ENCODE data around the gene CAMK1D. TPM values are rescaled to one million over a fixed set of nuclear protein-coding genes. Genes with fewer than 3 reads are reported as not detected.
A peak's percentile ranks its signal among the peaks of the same experiment; 100 is the strongest.
"Not testable (repeated sequence)": the region's sequence is repeated elsewhere in the genome, so short reads cannot be mapped to it uniquely, and the experiment has no call there.

Gene CAMK1D
- polyA plus RNA-seq, 2 of the 4 experiments (the other 2 are of a cell fraction): 6.6 to 12.5 TPM

DNA sequence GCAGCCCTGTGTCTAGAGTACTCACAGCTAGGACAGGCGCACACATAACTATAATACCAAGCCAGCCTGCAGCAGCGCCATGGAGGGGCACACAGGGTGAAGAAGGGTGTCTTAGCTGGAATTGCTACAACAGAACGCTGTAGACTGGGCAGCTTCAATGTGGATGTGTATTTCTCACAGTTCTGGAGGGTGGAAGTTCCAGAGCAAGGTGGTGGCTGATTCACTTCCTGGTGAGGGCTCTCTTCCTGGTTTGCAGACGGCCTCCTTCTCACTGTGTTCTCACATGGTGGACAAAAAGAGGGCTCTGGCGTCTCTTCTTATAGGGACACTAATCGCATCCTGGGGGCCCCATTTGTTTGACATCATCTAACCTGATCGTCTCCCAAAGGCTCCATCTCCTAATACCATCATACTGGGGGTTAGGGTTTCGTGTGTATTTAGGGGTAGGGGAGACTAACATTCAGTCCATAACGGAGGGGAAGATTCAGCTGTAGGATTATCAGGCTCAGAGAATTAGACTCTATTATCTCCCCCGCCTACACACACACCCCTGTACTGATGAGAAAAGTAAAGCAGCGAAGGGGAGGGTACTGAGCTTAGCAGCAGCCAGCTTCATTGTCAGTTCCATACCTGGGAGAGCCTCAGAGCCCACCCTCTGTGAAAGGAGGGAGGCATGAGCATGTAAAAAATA is 363.1 kb downstream of the CAMK1D start:
- Histone ChIP-seq H3K9me3 (no peaks in the 10 kb centered on the region), H3K4me2 (no peak overlapping the region), H3K4me1 (peaks cover 38% of the 10 kb centered on the region), H3K27ac (peak overlapping the region in 1 of 2 experiments; percentile 94; a peak in 3 of 6 replicates), H3K4me3 (no peak overlapping the region)
- POLR2A ChIA-PET: no interaction called here
- no peak for TF ChIP-seq POLR2A (IDR thresholded peaks at IDR 0.05; ENCODE audit: low read length)
- TF ChIP-seq PHF8 (IDR thresholded peaks at IDR 0.05; ENCODE audit: borderline replicate concordance, low read depth): no peak
- TF ChIP-seq RCOR1 (IDR thresholded peaks at IDR 0.05; ENCODE audit: low read depth, low read length): no peak
- no peak for TF ChIP-seq HDAC2 (IDR thresholded peaks at IDR 0.05)
- TF ChIP-seq CBX2 (IDR thresholded peaks at IDR 0.05; ENCODE audit: borderline replicate concordance, low read depth): no peak
- ATAC-seq: no peak
- no peak for DNase-seq (ENCODE audit: low read depth in 1 of 2, low spot score in 1 of 2)
- CTCF ChIA-PET: interaction anchor here (0.6 to 7.5 kb wide), 29 partner anchors 8 to 749 kb away, joined by 3 to 76 read pairs (median 6); partner anchors contain the start of gene CAMK1D
- WGBS (ENCODE audit: missing lambda C conversion rate): 87% methylated on average over 11 of the region's 11 CpGs
- no peak for FAIRE-seq

DNA sequence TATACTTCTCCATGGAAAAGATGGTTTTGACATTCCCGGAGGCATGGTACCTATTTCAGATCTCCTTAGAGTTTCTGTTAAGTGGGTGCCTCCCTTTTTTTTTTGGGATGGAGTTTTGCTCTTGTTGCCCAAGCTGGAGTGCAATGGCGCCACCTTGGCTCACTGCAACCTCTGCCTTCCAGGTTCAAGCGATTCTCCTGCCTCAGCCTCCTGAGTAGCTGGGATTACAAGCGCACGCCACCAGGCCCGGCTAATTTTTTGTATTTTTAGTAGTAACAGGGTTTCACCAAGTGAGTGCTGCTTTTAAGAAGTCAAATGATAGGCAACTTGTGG is 363.6 kb downstream of the CAMK1D start:
- ATAC-seq; DNase-seq (ENCODE audit: low read depth in 1 of 2, low spot score in 1 of 2); H3K4me3 ChIP-seq; POLR2A ChIA-PET; H3K9me3 ChIP-seq; FAIRE-seq; H3K4me2 ChIP-seq: not testable (repeated sequence)
- Histone ChIP-seq H3K27ac (peak overlapping the region in 1 of 2 experiments; percentile 94; a peak in 3 of 6 replicates), H3K4me1 (peaks cover 34% of the 10 kb centered on the region)
- 94% methylated on average over 6 of the region's 6 CpGs for WGBS (ENCODE audit: missing lambda C conversion rate)
- TF ChIP-seq, protein P1, sequence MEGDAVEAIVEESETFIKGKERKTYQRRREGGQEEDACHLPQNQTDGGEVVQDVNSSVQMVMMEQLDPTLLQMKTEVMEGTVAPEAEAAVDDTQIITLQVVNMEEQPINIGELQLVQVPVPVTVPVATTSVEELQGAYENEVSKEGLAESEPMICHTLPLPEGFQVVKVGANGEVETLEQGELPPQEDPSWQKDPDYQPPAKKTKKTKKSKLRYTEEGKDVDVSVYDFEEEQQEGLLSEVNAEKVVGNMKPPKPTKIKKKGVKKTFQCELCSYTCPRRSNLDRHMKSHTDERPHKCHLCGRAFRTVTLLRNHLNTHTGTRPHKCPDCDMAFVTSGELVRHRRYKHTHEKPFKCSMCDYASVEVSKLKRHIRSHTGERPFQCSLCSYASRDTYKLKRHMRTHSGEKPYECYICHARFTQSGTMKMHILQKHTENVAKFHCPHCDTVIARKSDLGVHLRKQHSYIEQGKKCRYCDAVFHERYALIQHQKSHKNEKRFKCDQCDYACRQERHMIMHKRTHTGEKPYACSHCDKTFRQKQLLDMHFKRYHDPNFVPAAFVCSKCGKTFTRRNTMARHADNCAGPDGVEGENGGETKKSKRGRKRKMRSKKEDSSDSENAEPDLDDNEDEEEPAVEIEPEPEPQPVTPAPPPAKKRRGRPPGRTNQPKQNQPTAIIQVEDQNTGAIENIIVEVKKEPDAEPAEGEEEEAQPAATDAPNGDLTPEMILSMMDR (IDR thresholded peaks at IDR 0.05): peak; percentile 12; the same call in 1 of the 3 replicates
- peak in 1 of 2 experiments; percentile 35; a peak in 1 of 5 replicates for TF ChIP-seq RAD21 (conservative IDR thresholded peaks at IDR 0.05 in 1 of 2, IDR thresholded peaks at IDR 0.05 in 1 of 2)
- CTCF ChIA-PET: interaction anchor here (0.6 to 7.5 kb wide), 11 partner anchors 9 to 527 kb away, joined by 3 to 76 read pairs (median 14); partner anchors contain the start of gene CAMK1D

DNA sequence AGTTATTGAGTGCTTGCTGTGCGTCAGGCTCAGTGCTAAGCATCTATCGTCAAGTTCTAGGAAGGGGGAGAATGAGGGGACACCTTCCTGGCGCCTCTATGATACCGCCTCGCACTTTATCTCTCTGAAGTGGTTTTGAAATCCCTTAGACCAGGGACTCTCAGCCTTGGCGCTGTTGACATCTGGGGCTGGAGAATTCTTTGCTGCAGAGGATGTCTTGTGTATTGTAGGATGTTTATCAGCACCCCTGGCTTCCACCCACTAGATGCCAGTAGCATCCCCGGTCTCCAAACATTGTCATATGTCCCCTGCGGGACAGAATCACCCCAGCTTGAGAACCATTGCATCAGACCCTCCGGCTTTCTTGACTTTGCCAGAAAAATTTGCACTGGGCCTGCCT is 366.7 kb downstream of the CAMK1D start:
- FAIRE-seq: no peak
- POLR2A ChIA-PET: interaction anchor here (0.7 kb wide), 1 partner anchor 441 kb away, joined by 4 read pairs; no protein-coding TSS in a partner anchor
- no peak for ATAC-seq
- H3K4me2 ChIP-seq: no peak overlapping the region
- 95% methylated on average over 9 of the region's 9 CpGs for WGBS (ENCODE audit: missing lambda C conversion rate)
- no peak overlapping the region for H3K4me3 ChIP-seq
- H3K4me1 ChIP-seq: peaks cover 23% of the 10 kb centered on the region
- DNase-seq (ENCODE audit: low read depth in 1 of 2, low spot score in 1 of 2): no peak
- no peak for TF ChIP-seq TP53 (CRISPR knock-in tag; IDR thresholded peaks at IDR 0.05)
- TF ChIP-seq RCOR1 (IDR thresholded peaks at IDR 0.05; ENCODE audit: low read depth, low read length): no peak
- TF ChIP-seq, protein P2, sequence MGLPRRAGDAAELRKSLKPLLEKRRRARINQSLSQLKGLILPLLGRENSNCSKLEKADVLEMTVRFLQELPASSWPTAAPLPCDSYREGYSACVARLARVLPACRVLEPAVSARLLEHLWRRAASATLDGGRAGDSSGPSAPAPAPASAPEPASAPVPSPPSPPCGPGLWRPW (IDR thresholded peaks at IDR 0.05): no peak
- TF ChIP-seq ESRRA (IDR thresholded peaks at IDR 0.05; ENCODE audit: borderline replicate concordance, low read length): no peak
- TF ChIP-seq RNF2 (IDR thresholded peaks at IDR 0.05; ENCODE audit: borderline replicate concordance, low read depth): no peak
- TF ChIP-seq TFCP2L1 (CRISPR knock-in tag; IDR thresholded peaks at IDR 0.05): no peak
- TF ChIP-seq POLR2AphosphoS2 (conservative IDR thresholded peaks at IDR 0.05; ENCODE audit: low read length): no peak
- no peak for TF ChIP-seq NPAS2 (CRISPR knock-in tag; IDR thresholded peaks at IDR 0.05; ENCODE audit: borderline replicate concordance)
- no peak for TF ChIP-seq CBX8 (IDR thresholded peaks at IDR 0.05)
- no peak for TF ChIP-seq POLR2A (IDR thresholded peaks at IDR 0.05; ENCODE audit: low read length)
- no peak for TF ChIP-seq ZC3H11A (IDR thresholded peaks at IDR 0.05)
- no peak for TF ChIP-seq NFE2L2 (conservative IDR thresholded peaks at IDR 0.05; ENCODE audit: low read length)
- no peak for TF ChIP-seq CHD2 (IDR thresholded peaks at IDR 0.05; ENCODE audit: low read length, partially characterized antibody)
- TF ChIP-seq HOXB5 (CRISPR knock-in tag; IDR thresholded peaks at IDR 0.05): no peak
- TF ChIP-seq FOSB (CRISPR knock-in tag; IDR thresholded peaks at IDR 0.05): no peak
- TF ChIP-seq ZNF302 (CRISPR knock-in tag; IDR thresholded peaks at IDR 0.05): no peak
- TF ChIP-seq HDAC2 (IDR thresholded peaks at IDR 0.05): no peak
- no peak for TF ChIP-seq CEBPB (IDR thresholded peaks at IDR 0.05)
- TF ChIP-seq CBX2 (IDR thresholded peaks at IDR 0.05; ENCODE audit: borderline replicate concordance, low read depth): no peak
- TF ChIP-seq BHLHE40 (IDR thresholded peaks at IDR 0.05; ENCODE audit: low read depth, low read length): no peak
- no peak overlapping the region for H3K27ac ChIP-seq
- CTCF ChIA-PET: interaction anchor here (0.6 to 1.2 kb wide), 4 partner anchors 82 to 453 kb away, joined by 3 to 6 read pairs (median 3); partner anchors contain the start of gene OPTN
- 0 out of 3 replicates have a peak, but pooled peaks cover 2% of the 10 kb centered on the region for H3K9me3 ChIP-seq
